ENCODE measurements around the gene ANKFN1. TPM values are rescaled to one million over a fixed set of nuclear protein-coding genes. Genes with fewer than 3 reads are reported as not detected.

The ANKFN1 gene
- total RNA-seq, 1 donor from 2014 or later, result not detected

GRCh38 chr17:56347639-56348038 is 194.4 kb downstream of the ANKFN1 start:
- H3K4me1 ChIP-seq (ENCODE audit: insufficient read depth, low read length), result no peaks in the 10 kb centered on the region
- Mint-ChIP-seq H3K9me3 (ENCODE audit: unreplicated experiment) (no peaks in the 10 kb centered on the region), H3K27me3 (ENCODE audit: low read depth, unreplicated experiment) (no peaks in the 10 kb centered on the region), H3K4me1 (ENCODE audit: low read depth, unreplicated experiment) (no peaks in the 10 kb centered on the region), H3K36me3 (ENCODE audit: low read depth, unreplicated experiment) (no peaks in the 10 kb centered on the region), H3K4me3 (ENCODE audit: unreplicated experiment) (no peak overlapping the region), H3K27ac (ENCODE audit: unreplicated experiment) (no peak overlapping the region)
- no peaks in the 10 kb centered on the region for H3K9me3 ChIP-seq (ENCODE audit: insufficient read depth, low read depth, low read length)
- no peak overlapping the region for H2AFZ ChIP-seq (ENCODE audit: low read depth, low read length)
- no peaks in the 10 kb centered on the region for H3K27me3 ChIP-seq (ENCODE audit: insufficient read depth, low read length)
- no peaks in the 10 kb centered on the region for H4K20me1 ChIP-seq (ENCODE audit: insufficient read depth, low read length)
- H3K79me2 ChIP-seq (ENCODE audit: insufficient read depth, low read length), result no peaks in the 10 kb centered on the region
- DNase-seq (ENCODE audit: low read depth) (no peak), FAIRE-seq (no peak)
- no peaks in the 10 kb centered on the region for H3K36me3 ChIP-seq (ENCODE audit: insufficient read depth, low read length)
- H3K4me3 ChIP-seq (ENCODE audit: insufficient read depth, low read depth, low read length), result no peak overlapping the region
- no peak overlapping the region for H3K4me2 ChIP-seq (ENCODE audit: low read length)
- no peak overlapping the region for H3K9ac ChIP-seq (ENCODE audit: low read length)
- H3K27ac ChIP-seq (ENCODE audit: low read depth, low read length), result no peak overlapping the region
- no peak for TF ChIP-seq EZH2 (IDR thresholded peaks at IDR 0.05; ENCODE audit: insufficient read depth, low read length)
- TF ChIP-seq, protein P1, sequence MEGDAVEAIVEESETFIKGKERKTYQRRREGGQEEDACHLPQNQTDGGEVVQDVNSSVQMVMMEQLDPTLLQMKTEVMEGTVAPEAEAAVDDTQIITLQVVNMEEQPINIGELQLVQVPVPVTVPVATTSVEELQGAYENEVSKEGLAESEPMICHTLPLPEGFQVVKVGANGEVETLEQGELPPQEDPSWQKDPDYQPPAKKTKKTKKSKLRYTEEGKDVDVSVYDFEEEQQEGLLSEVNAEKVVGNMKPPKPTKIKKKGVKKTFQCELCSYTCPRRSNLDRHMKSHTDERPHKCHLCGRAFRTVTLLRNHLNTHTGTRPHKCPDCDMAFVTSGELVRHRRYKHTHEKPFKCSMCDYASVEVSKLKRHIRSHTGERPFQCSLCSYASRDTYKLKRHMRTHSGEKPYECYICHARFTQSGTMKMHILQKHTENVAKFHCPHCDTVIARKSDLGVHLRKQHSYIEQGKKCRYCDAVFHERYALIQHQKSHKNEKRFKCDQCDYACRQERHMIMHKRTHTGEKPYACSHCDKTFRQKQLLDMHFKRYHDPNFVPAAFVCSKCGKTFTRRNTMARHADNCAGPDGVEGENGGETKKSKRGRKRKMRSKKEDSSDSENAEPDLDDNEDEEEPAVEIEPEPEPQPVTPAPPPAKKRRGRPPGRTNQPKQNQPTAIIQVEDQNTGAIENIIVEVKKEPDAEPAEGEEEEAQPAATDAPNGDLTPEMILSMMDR (IDR thresholded peaks at IDR 0.05; ENCODE audit: insufficient read depth, low read depth, low read length), result no peak

- H2AFZ ChIP-seq (ENCODE audit: low read depth, low read length), result peak overlapping the region; percentile 26
- no peak overlapping the region for H3K27ac ChIP-seq (ENCODE audit: low read depth, low read length)
- FAIRE-seq, result no peak
- H3K27me3 ChIP-seq (ENCODE audit: insufficient read depth, low read length), result no peaks in the 10 kb centered on the region
- H3K4me2 ChIP-seq (ENCODE audit: low read length), result no peak overlapping the region
- no peak for TF ChIP-seq EZH2 (IDR thresholded peaks at IDR 0.05; ENCODE audit: insufficient read depth, low read length)
- TF ChIP-seq, protein P1 (IDR thresholded peaks at IDR 0.05; ENCODE audit: insufficient read depth, low read depth, low read length), result no peak
- no peaks in the 10 kb centered on the region for H4K20me1 ChIP-seq (ENCODE audit: insufficient read depth, low read length)
- no peak overlapping the region for H3K27ac Mint-ChIP-seq (ENCODE audit: unreplicated experiment)
- no peaks in the 10 kb centered on the region for H3K4me1 ChIP-seq (ENCODE audit: insufficient read depth, low read length)
- no peaks in the 10 kb centered on the region for H3K36me3 ChIP-seq (ENCODE audit: insufficient read depth, low read length)
- H3K79me2 ChIP-seq (ENCODE audit: insufficient read depth, low read length), result no peaks in the 10 kb centered on the region
- no peak overlapping the region for H3K4me3 Mint-ChIP-seq (ENCODE audit: unreplicated experiment)
- no peaks in the 10 kb centered on the region for H3K27me3 Mint-ChIP-seq (ENCODE audit: low read depth, unreplicated experiment)
- H3K4me1 Mint-ChIP-seq (ENCODE audit: low read depth, unreplicated experiment), result no peaks in the 10 kb centered on the region
- no peaks in the 10 kb centered on the region for H3K36me3 Mint-ChIP-seq (ENCODE audit: low read depth, unreplicated experiment)
- DNase-seq (ENCODE audit: low read depth), result no peak
- H3K9ac ChIP-seq (ENCODE audit: low read length), result no peak overlapping the region
- no peaks in the 10 kb centered on the region for H3K9me3 Mint-ChIP-seq (ENCODE audit: unreplicated experiment)
- H3K9me3 ChIP-seq (ENCODE audit: insufficient read depth, low read depth, low read length), result peaks cover 2% of the 10 kb centered on the region
- no peak overlapping the region for H3K4me3 ChIP-seq (ENCODE audit: insufficient read depth, low read depth, low read length)
Observed at GRCh38 chr17:56350592-56350991, 197.3 kb downstream of the ANKFN1 start.

GRCh38 chr17:56351675-56352074 is 198.4 kb downstream of the ANKFN1 start:
- no peaks in the 10 kb centered on the region for H3K27me3 ChIP-seq (ENCODE audit: insufficient read depth, low read length)
- no peak overlapping the region for H3K9ac ChIP-seq (ENCODE audit: low read length)
- FAIRE-seq (no peak), DNase-seq (ENCODE audit: low read depth) (no peak)
- H2AFZ ChIP-seq (ENCODE audit: low read depth, low read length), result peak overlapping the region; percentile 22
- no peaks in the 10 kb centered on the region for H3K79me2 ChIP-seq (ENCODE audit: insufficient read depth, low read length)
- H3K4me1 ChIP-seq (ENCODE audit: insufficient read depth, low read length), result no peaks in the 10 kb centered on the region
- H3K27ac ChIP-seq (ENCODE audit: low read depth, low read length), result no peak overlapping the region
- H4K20me1 ChIP-seq (ENCODE audit: insufficient read depth, low read length), result no peaks in the 10 kb centered on the region
- Mint-ChIP-seq H3K4me1 (ENCODE audit: low read depth, unreplicated experiment) (no peaks in the 10 kb centered on the region), H3K27me3 (ENCODE audit: low read depth, unreplicated experiment) (no peaks in the 10 kb centered on the region), H3K4me3 (ENCODE audit: unreplicated experiment) (no peak overlapping the region), H3K9me3 (ENCODE audit: unreplicated experiment) (no peaks in the 10 kb centered on the region), H3K27ac (ENCODE audit: unreplicated experiment) (no peak overlapping the region), H3K36me3 (ENCODE audit: low read depth, unreplicated experiment) (no peaks in the 10 kb centered on the region)
- H3K9me3 ChIP-seq (ENCODE audit: insufficient read depth, low read depth, low read length), result peaks cover 2% of the 10 kb centered on the region
- no peak overlapping the region for H3K4me3 ChIP-seq (ENCODE audit: insufficient read depth, low read depth, low read length)
- H3K4me2 ChIP-seq (ENCODE audit: low read length), result no peak overlapping the region
- no peak for TF ChIP-seq EZH2 (IDR thresholded peaks at IDR 0.05; ENCODE audit: insufficient read depth, low read length)
- TF ChIP-seq, protein P1 (IDR thresholded peaks at IDR 0.05; ENCODE audit: insufficient read depth, low read depth, low read length), result no peak
- no peaks in the 10 kb centered on the region for H3K36me3 ChIP-seq (ENCODE audit: insufficient read depth, low read length)
